ENCODE data around the gene ERC2.

GRCh38 chr3:55807210-55807609, 661.1 kb downstream of the ERC2 start:
- TF ChIP-seq SRF (IDR thresholded peaks at IDR 0.05; ENCODE audit: low read depth, low read length) (no peak), YY1 (IDR thresholded peaks at IDR 0.05; ENCODE audit: low read depth, low read length) (no peak), EP300 (IDR thresholded peaks at IDR 0.05; ENCODE audit: borderline replicate concordance in 1 of 2, low read depth in 2 of 2, low read length in 2 of 2) (no peak), CTCF (IDR thresholded peaks at IDR 0.05; ENCODE audit: control extremely low read depth in 1 of 3, insufficient read depth in 1 of 3, low read depth in 1 of 3, low read length in 3 of 3) (no peak), MAX (IDR thresholded peaks at IDR 0.05) (no peak), JUN (IDR thresholded peaks at IDR 0.05; ENCODE audit: low read depth, low read length) (no peak), POLR2AphosphoS5 (IDR thresholded peaks at IDR 0.05; ENCODE audit: low read depth, low read length) (no peak), HDAC6 (IDR thresholded peaks at IDR 0.05; ENCODE audit: low read depth, low read length) (no peak), SP1 (IDR thresholded peaks at IDR 0.05; ENCODE audit: low read depth, low read length) (no peak), EZH2 (IDR thresholded peaks at IDR 0.05; ENCODE audit: low read depth, low read length, severe bottlenecking) (no peak)

Data from H1 (cell line).